DMS153 treated with DMSO at 0.1 percent for 48 hours (cell line): Measurements from ENCODE around the gene LRCH1.
A peak's percentile ranks its signal among the peaks of the same experiment; 100 is the strongest.

Source experiments
- DNase-seq: peaks from one replicate; lab custom pipeline; 2025; ENCODE audit not compliant: unreplicated experiment; lab: John Stamatoyannopoulos, UW

The LRCH1 gene

DNA sequence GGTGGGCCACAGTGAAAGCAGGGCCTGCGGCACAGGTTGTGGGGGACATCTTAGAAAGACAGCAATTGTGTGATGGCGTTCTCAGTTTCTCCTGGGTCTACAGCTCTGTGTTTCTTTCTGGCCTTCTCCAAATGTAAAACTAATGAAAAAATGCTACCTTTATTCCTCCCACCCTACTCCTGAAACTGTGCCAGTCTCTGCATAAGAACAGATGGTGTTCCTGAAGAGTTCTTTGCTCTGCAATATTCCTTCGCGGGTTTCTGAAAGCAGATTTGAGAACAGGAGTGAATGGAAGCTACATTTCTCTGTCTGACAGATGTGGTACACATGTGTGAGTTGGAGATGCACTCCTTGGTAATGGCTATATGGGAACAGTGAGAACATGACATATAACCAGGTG, 18.0 kb upstream of the LRCH1 start:
- DNase-seq = no peak

- DNase-seq = no peak
These were observed 17.1 kb upstream of the LRCH1 start for GRCh38 chr13:46535825-46536224.

GRCh38 chr13:46536341-46536740, 16.6 kb upstream of the LRCH1 start:
- no peak for DNase-seq

GRCh38 chr13:46539231-46539630, 13.7 kb upstream of the LRCH1 start:
- no peak for DNase-seq

DNA sequence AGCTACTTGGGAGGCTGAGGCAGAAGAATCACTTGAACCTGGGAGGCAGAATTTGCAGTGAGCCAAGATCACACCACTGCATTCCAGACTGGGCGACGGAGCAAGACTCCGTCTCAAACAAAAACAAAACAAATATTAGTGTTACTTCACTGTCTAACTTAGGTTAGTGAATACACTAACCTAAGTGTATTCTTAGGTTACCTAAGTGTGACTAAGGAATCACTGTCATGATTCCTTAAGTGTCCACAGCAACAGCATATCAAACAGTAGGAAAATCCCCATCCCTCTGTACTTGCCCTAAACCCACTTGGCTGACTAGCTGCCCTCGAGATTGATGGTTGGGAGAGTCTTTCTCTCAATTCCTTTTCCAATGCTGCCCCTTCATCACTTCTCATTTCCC, 11.8 kb upstream of the LRCH1 start:
- no peak for DNase-seq

DNA sequence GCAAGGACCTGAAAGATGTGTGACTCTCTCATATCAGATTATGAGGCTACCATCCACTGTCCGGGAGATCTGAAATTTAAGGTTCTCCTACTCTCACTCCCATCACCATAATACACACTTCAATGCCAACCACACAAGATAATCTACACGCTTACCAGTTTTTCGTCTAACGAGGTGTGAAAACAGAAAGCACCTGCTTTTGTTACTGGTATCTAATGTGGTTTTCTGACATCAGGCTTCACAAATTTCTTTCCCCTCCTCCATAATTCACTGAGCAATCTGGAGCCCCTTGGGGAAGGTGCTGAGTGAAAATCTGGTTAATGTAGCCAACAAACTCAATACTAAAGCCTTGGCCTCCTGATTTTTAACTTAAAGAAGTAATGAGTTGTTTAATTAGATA, 10.1 kb upstream of the LRCH1 start:
- no peak for DNase-seq

DNA sequence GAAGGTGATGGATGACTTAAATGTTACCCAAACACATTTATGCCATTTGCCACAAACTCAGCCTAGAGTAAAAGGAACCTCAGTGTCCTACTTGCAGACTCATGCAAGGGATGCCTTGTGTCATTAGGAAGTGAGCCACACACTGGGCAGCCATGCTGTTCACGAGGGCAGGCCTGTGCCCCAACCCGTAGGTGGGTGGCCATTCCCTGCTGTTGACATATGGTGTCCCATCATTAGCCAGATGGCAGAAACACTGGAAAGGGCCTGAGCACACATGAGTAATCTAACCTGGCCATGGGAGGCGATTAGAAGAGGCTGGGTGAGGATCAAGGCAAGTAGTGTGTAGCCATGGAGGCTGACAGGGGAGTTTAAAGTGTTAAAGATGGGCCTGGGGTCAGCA, 9.7 kb upstream of the LRCH1 start:
- DNase-seq = no peak

- DNase-seq = no peak
These were observed 8.8 kb upstream of the LRCH1 start for GRCh38 chr13:46544208-46544607.

DNA sequence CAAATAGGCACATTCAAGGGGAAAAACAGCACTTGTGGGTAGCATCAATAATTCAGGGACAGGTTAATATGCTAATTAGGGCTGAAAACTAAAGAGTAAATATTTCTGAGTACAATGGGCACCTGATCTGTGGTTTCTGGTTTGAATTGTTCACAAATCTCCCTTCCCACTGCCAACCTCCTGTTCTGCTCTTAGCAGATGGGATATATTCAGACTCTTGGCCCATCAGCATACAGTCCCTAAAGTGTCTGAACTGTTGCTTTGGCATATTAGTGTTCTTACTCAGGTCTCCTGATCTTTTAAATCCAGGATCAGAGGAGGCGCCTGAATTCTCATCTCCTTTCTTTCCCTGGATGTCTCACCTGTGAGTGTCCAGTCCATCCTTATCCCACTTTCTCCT, 8.2 kb upstream of the LRCH1 start:
- DNase-seq = no peak

GRCh38 chr13:46546084-46546768, 6.7 kb upstream of the LRCH1 start:
- no peak for DNase-seq

- no peak for DNase-seq
These were observed 2.1 kb upstream of the LRCH1 start for GRCh38 chr13:46550822-46551221.

DNA sequence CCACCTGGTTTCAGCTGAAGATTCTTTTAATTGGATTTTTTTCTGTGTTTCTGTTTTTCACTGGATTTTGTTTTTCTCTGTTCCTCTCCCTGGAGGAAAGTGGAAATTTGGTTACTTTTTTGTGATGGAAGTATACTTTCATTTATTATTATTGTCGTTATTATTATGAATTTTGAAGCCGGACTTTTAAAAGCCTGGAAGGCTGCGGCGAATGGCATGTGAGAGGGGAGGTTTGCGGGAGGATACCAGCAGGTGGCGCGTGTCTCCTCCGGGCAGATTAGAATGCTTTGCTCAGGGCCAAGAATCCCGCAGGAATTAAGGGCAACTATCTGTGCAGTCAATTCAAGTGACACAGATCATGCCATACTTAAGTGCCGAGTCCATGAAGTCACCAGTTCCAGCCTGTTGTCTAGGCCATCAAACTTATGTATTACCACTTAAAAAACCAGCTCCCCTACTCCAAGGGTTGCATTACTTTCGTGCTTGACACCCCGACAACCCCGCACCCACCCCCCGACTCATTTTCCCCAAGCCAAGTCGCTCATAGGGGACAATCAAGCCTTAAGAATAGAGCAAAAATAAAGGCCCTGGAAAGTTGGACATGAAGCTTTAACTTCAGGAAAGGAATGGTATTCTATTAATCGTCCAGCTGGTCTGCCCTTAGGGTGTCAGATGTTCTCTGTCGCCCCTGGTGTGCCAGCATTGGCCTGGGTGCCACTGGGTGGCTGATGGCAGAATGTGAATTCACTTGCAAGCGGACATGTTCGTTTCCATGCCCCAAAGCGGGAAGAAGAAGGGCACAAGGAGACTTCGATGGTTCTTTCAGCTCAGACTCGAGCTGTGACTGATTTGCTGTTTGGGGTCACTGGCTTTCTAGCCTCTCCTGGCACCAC, 1.3 kb upstream of the LRCH1 start:
- peak; percentile 79 for DNase-seq

- DNase-seq = no peak
These were observed 677 bp upstream of the LRCH1 start for GRCh38 chr13:46552303-46552682.

DNA sequence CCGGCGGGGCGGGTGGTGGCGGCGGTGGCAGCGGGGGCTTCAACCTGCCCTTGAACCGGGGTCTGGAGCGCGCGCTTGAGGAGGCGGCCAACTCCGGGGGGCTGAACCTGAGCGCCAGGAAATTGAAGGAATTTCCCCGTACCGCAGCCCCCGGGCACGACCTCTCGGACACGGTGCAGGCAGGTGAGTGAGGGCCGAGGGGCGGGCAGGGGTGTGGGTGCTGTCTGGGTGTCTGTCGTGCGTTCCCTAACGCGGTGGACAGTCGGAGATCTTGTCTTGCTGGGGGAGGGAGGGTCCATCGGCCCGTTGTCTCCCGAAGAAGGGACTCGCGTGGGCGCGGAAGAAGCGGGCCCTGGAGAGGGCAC, 533 bp downstream of the LRCH1 start:
- no peak for DNase-seq

DNA sequence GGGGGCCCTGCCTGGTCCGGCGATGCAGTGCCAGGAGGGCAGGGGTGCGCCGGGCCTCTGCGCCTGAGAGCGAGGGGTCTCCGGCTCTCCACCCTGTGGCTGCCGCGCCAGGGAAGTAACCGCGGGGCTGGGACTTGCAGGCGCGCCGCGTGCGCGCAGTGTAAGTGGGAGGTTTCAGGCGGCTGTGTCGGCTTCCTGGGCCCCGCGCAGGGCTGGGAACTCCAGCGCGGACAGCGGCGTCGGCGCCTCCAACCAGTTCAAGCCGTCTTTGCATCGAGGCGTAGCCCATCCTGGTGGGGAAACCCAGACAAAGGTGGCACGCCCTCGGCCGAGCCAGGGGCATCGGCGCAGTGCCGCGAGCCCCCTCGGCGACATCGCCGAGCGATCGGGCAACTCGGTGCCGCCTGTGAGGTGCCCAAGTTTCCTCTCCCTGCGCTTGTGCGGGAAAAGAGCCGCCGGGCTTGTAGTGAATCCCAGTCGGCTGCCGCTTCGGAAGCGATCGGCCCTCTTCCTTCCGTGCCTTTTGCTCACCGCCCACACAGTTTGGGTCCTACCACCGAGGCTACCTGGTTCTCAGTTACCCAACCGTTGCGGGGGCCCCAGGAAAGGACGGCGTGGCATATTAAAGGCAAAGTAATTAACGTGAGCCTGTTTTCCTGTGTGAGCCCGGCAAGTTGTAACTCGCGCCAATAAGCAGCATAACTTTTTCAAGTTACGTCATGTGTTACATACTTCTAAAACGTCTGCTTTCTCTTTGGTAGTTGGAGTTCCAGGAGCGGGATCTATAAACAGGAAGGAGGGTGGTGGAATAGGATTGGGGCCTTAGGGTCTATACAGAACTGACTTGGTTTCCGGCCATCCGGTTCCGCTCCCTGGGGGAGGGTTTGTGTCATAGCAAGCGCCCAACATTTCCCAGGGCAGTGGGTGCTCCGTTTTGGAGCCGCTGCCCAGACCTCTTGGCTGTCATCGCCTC, 1.2 kb downstream of the LRCH1 start:
- DNase-seq = peak; percentile 60

DNA sequence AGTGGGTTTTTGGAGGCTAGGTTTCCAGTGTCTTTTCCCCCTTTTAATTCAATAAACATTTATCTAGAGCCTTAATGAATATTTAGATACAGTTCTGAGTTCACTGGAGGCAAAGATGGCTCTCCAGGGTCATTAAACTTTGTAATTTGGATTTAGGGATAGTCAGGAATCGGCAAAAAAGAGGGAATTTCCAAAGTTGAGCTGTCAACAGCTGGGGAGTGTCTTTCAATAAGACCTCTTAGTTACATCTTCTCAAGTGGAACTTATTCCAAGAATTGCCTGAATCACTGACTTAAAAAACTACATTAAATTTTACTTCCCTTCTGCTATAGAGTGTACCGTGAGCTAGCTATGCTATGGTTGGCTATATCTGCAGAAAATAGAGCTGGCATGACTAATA, 2.0 kb downstream of the LRCH1 start:
- no peak for DNase-seq

DNA sequence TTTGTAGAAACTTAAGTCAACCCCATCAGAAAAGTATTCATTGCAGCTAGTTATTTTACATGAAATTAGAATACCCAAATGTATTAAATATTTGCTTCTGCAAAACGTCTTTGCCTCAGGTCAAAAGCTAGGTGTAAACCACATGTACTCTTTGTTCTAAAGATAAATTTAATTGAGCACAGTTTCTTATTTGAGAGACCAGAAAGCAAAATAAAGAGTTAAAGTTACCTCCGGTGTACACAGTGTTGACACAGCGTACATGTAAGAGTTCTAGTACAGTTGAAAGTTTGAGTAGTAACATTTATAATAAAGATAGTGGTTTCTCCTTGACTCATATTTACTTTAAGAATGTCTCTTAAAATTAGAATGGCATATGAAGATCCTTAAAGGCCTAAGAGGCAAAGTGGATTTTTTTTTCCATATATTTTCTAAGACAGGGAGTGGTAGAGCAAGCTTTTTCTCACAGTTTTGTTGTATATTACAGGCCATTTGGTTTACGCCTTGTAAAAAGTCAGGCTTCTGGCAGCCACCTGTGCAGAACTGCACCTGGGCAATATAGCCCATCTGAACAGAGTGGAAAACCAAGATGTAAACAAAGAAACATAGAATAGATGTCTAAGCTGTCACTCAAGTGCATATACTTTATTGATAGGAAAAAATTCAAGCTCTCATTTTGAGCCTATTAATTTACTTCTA, 2.9 kb downstream of the LRCH1 start:
- no peak for DNase-seq

DNA sequence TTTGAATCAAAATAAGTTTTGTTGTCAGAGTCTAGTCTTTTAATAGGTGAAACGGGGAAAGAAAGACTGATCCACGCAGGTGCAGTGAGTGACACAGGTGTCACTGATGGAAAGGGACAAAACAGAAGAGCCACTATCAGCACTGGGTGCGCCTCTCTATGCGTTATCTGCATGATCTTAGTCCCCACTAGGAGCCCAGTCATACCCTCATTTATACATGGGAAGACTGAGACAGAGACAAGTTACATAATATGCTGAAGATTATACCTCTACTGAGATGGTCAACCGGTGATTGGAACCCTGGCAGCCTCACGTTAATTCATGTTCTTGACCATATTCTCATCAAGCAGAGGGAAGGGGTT, 3.4 kb downstream of the LRCH1 start:
- no peak for DNase-seq

DNA sequence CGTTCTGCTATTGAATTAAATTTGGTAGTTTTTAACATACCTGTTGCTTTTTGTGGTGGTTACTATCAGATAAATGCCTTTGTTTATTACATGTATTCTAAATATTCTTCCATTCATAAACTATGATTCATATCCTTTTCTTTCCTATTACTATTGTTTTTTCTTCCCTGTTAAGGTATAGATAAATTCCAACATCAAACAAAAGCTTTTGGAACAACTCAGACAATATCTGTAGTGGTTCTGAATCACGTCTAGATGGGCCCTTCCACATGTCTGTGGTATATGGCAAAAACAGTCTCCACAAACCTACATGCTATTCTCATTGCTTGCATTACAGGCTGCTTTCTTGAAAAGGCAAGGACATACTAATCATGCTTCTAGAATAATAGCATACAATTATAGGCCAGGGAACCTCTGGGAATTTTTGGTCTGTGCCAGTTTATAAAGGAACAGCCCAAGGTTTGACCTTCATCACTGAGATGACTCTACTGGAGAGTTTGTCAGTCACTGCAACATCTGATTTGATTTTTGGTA, 6.4 kb downstream of the LRCH1 start:
- no peak for DNase-seq

GRCh38 chr13:46560778-46561177, 7.8 kb downstream of the LRCH1 start:
- no peak for DNase-seq

GRCh38 chr13:46561286-46561685, 8.3 kb downstream of the LRCH1 start:
- no peak for DNase-seq
